ENCODE data around the gene ADAMTS12. TPM values are rescaled to one million over a fixed set of nuclear protein-coding genes. Genes with fewer than 3 reads are reported as not detected.

Gene ADAMTS12
- polyA plus RNA-seq, 1 donor from 2014 or later: 0.07 TPM

DNA sequence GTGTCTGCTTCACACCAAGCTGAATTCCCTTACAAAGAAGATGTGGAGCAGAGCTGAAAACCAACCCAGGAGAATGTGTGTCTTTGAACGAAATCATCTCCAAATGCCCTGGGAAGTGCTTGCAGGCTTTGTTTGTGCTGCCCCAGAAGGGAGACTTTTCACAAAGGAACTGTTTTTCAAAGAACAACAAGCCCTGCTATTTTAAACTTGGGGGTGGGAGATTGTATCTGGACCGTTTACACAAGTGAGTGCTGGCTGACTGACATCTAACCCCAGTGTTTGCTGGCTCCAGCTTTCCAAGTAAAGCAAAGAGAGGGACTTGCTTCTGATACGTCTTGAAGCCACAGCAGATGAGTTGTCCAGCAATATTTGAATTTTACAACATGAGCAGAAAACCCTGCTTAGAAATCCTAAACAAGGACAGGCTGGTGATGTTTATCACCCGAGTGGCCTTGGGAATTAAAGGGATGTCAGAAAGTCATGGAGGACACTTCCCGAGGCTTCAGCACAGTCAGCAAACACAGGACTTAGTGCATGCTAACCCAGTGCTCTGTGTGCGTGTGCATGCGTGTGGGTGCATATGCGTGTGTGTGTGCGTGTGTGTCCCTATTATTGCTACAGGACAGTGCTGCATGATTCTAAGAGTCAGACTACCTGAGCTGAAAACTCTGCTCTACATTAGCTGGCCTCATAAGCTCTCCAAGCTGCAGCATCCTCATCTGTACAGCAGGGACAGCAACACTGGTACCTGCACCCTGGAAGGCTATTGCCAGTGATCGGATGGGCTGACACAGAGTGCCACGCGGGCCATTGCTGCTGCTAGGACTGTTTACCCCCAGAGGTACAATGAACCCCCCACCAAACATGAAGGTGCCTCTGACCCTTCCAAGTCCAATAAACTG lies 1.4 kb downstream of the ADAMTS12 start:
- H3K79me2 ChIP-seq (replicated peaks; ENCODE audit: insufficient read depth, low read length): no peaks in the 10 kb centered on the region
- TF ChIP-seq EZH2 (IDR thresholded peaks at IDR 0.05; ENCODE audit: borderline replicate concordance, insufficient read depth, low read length, poor library complexity, severe bottlenecking) (no peak), POLR2AphosphoS5 (IDR thresholded peaks at IDR 0.05) (no peak), TAF1 (IDR thresholded peaks at IDR 0.05; ENCODE audit: low read depth) (no peak), RAD21 (conservative IDR thresholded peaks at IDR 0.05) (no peak), SMC3 (conservative IDR thresholded peaks at IDR 0.05; ENCODE audit: poor library complexity) (no peak), CTCF (IDR thresholded peaks at IDR 0.05; ENCODE audit: poor library complexity, severe bottlenecking) (no peak), EP300 (conservative IDR thresholded peaks at IDR 0.05; ENCODE audit: poor library complexity, severe bottlenecking) (no peak), MXI1 (conservative IDR thresholded peaks at IDR 0.05; ENCODE audit: poor library complexity, severe bottlenecking) (no peak)
- TF ChIP-seq, protein P1, sequence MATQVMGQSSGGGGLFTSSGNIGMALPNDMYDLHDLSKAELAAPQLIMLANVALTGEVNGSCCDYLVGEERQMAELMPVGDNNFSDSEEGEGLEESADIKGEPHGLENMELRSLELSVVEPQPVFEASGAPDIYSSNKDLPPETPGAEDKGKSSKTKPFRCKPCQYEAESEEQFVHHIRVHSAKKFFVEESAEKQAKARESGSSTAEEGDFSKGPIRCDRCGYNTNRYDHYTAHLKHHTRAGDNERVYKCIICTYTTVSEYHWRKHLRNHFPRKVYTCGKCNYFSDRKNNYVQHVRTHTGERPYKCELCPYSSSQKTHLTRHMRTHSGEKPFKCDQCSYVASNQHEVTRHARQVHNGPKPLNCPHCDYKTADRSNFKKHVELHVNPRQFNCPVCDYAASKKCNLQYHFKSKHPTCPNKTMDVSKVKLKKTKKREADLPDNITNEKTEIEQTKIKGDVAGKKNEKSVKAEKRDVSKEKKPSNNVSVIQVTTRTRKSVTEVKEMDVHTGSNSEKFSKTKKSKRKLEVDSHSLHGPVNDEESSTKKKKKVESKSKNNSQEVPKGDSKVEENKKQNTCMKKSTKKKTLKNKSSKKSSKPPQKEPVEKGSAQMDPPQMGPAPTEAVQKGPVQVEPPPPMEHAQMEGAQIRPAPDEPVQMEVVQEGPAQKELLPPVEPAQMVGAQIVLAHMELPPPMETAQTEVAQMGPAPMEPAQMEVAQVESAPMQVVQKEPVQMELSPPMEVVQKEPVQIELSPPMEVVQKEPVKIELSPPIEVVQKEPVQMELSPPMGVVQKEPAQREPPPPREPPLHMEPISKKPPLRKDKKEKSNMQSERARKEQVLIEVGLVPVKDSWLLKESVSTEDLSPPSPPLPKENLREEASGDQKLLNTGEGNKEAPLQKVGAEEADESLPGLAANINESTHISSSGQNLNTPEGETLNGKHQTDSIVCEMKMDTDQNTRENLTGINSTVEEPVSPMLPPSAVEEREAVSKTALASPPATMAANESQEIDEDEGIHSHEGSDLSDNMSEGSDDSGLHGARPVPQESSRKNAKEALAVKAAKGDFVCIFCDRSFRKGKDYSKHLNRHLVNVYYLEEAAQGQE (IDR thresholded peaks at IDR 0.05; ENCODE audit: borderline replicate concordance): no peak
- no peak overlapping the region for H3K4me2 ChIP-seq (ENCODE audit: low read length)
- H3K9ac ChIP-seq (ENCODE audit: low read length): no peak overlapping the region
- no peak overlapping the region for H3K4me3 ChIP-seq (ENCODE audit: low read length)
- no peaks in the 10 kb centered on the region for H4K20me1 ChIP-seq (ENCODE audit: insufficient read depth)
- H3F3A ChIP-seq (ENCODE audit: insufficient read depth, low read length, poor library complexity, severe bottlenecking): no peaks in the 10 kb centered on the region
- H3K9me2 ChIP-seq (ENCODE audit: insufficient read depth, low read length): no peaks in the 10 kb centered on the region
- H2AFZ ChIP-seq (ENCODE audit: low read depth, low read length): no peak overlapping the region
- no peak overlapping the region for H3K27ac ChIP-seq (ENCODE audit: low read length)
- peaks cover 13% of the 10 kb centered on the region for H3K27me3 ChIP-seq (ENCODE audit: insufficient read depth, low read depth, low read length)
- H3K36me3 ChIP-seq (ENCODE audit: insufficient read depth, low read length): no peaks in the 10 kb centered on the region
- H3K9me3 ChIP-seq (ENCODE audit: low read length): no peaks in the 10 kb centered on the region

DNA sequence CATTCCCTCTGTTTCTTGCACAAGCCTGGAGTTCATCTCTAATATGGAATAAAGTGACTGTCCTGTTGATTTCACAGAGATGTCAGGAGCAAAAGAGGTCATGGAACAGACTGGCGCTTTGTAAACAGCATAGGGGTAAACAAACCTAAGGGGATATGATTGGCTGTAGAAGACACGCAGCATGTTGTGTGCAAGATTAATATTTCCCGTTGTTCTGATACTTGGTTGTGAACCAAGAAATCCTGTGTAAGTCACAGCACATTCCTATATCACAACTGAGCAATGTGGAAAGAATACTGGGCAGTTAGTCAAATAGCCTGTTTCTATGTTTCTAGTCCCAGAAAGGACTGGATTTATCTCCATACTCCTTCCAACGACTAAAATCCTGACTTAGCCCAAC lies 3.2 kb downstream of the ADAMTS12 start:
- Histone ChIP-seq H4K20me1 (ENCODE audit: insufficient read depth) (no peaks in the 10 kb centered on the region), H3K9me3 (ENCODE audit: low read length) (no peaks in the 10 kb centered on the region), H3K36me3 (ENCODE audit: insufficient read depth, low read length) (no peaks in the 10 kb centered on the region), H3K79me2 (replicated peaks; ENCODE audit: insufficient read depth, low read length) (no peaks in the 10 kb centered on the region), H3K27ac (ENCODE audit: low read length) (no peak overlapping the region), H3K4me2 (ENCODE audit: low read length) (no peak overlapping the region), H3K9me2 (ENCODE audit: insufficient read depth, low read length) (no peaks in the 10 kb centered on the region), H3F3A (ENCODE audit: insufficient read depth, low read length, poor library complexity, severe bottlenecking) (no peaks in the 10 kb centered on the region), H3K27me3 (ENCODE audit: insufficient read depth, low read depth, low read length) (peaks cover 13% of the 10 kb centered on the region), H3K9ac (ENCODE audit: low read length) (no peak overlapping the region), H2AFZ (ENCODE audit: low read depth, low read length) (no peak overlapping the region), H3K4me3 (ENCODE audit: low read length) (no peak overlapping the region)
- TF ChIP-seq EZH2 (IDR thresholded peaks at IDR 0.05; ENCODE audit: borderline replicate concordance, insufficient read depth, low read length, poor library complexity, severe bottlenecking) (no peak), CTCF (IDR thresholded peaks at IDR 0.05; ENCODE audit: poor library complexity, severe bottlenecking) (no peak), EP300 (conservative IDR thresholded peaks at IDR 0.05; ENCODE audit: poor library complexity, severe bottlenecking) (no peak), RAD21 (conservative IDR thresholded peaks at IDR 0.05) (no peak), SMC3 (conservative IDR thresholded peaks at IDR 0.05; ENCODE audit: poor library complexity) (no peak), MXI1 (conservative IDR thresholded peaks at IDR 0.05; ENCODE audit: poor library complexity, severe bottlenecking) (no peak), POLR2AphosphoS5 (IDR thresholded peaks at IDR 0.05) (no peak), TAF1 (IDR thresholded peaks at IDR 0.05; ENCODE audit: low read depth) (no peak)
- TF ChIP-seq, protein P1 (IDR thresholded peaks at IDR 0.05; ENCODE audit: borderline replicate concordance): no peak

Data from neural cell (in vitro differentiated cells).